Ishikawa (cell line): ENCODE data around the gene CSF1.

Experiments used
- CEBPB ChIP-seq: IDR thresholded peaks from 2 replicates; pipeline ENCODE4 v1.6.1; 2012
- CREB1 ChIP-seq: IDR thresholded peaks from 2 replicates; pipeline ENCODE4 v1.6.1; 2012; ENCODE audit warnings: low read depth
- EGR1 ChIP-seq: IDR thresholded peaks from 2 replicates; pipeline ENCODE4 v1.6.1; 2012
- EP300 ChIP-seq: IDR thresholded peaks from 2 replicates; pipeline ENCODE4 v1.6.1; 2012; ENCODE audit warnings: borderline replicate concordance
- FOXM1 ChIP-seq: IDR thresholded peaks from 2 replicates; pipeline ENCODE4 v1.6.1; 2012; ENCODE audit warnings: low read depth, borderline replicate concordance
- NFIC ChIP-seq: IDR thresholded peaks from 2 replicates; pipeline ENCODE4 v1.6.1; 2012
- RAD21 ChIP-seq: IDR thresholded peaks from 2 replicates; pipeline ENCODE4 v1.6.1; 2012; ENCODE audit warnings: low read depth
- TAF1 ChIP-seq: IDR thresholded peaks from 2 replicates; pipeline ENCODE4 v1.6.1; 2012; ENCODE audit warnings: low read depth, mild to moderate bottlenecking
- TCF12 ChIP-seq: IDR thresholded peaks from 2 replicates; pipeline ENCODE4 v1.6.1; 2012; ENCODE audit warnings: low read depth
- TEAD4 ChIP-seq: IDR thresholded peaks from 2 replicates; pipeline ENCODE4 v1.6.1; 2012
- YY1 ChIP-seq: IDR thresholded peaks from 2 replicates; pipeline ENCODE4 v1.6.1; 2012; ENCODE audit warnings: low read depth
- ZBTB7A ChIP-seq: IDR thresholded peaks from 2 replicates; pipeline ENCODE4 v1.6.1; 2012; ENCODE audit warnings: low read depth
- TF ChIP-seq, protein P1 (sequence below): IDR thresholded peaks from 2 replicates; pipeline ENCODE4 v1.6.1; 2012
- TF ChIP-seq, protein P2 (sequence below): IDR thresholded peaks from 2 replicates; pipeline ENCODE4 v1.6.1; 2012; ENCODE audit warnings: low read depth, mild to moderate bottlenecking
- TF ChIP-seq, protein P3 (sequence below): IDR thresholded peaks from 2 replicates; pipeline ENCODE4 v1.6.1; 2012

CSF1 gene

DNA sequence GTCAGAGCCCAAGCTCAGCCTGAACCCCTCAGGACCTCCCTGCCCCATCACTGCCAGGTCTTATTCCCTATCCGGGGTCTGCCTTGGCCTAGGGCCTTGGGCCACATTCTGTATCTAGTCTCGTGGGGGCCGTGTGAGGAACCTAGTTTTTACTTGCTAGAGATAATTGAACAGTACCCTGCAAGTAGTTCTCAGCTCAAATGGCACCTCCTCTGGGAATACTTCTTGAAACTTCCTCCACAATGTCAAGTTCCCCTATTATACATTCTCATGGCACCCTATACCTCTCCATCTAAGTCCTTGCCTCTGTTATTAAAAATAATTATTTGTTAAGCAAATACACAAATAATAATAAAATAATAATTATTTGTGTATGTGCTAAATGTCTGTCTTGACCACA is 32.9 kb upstream of the CSF1 start:
- TF ChIP-seq CREB1 (no peak), EP300 (no peak), TEAD4 (no peak), ZBTB7A (no peak), RAD21 (no peak), TAF1 (no peak), FOXM1 (no peak), TCF12 (no peak), CEBPB (no peak), YY1 (no peak), NFIC (no peak), EGR1 (no peak)
- TF ChIP-seq, protein P1, sequence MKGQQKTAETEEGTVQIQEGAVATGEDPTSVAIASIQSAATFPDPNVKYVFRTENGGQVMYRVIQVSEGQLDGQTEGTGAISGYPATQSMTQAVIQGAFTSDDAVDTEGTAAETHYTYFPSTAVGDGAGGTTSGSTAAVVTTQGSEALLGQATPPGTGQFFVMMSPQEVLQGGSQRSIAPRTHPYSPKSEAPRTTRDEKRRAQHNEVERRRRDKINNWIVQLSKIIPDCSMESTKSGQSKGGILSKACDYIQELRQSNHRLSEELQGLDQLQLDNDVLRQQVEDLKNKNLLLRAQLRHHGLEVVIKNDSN, result no peak
- TF ChIP-seq, protein P2, sequence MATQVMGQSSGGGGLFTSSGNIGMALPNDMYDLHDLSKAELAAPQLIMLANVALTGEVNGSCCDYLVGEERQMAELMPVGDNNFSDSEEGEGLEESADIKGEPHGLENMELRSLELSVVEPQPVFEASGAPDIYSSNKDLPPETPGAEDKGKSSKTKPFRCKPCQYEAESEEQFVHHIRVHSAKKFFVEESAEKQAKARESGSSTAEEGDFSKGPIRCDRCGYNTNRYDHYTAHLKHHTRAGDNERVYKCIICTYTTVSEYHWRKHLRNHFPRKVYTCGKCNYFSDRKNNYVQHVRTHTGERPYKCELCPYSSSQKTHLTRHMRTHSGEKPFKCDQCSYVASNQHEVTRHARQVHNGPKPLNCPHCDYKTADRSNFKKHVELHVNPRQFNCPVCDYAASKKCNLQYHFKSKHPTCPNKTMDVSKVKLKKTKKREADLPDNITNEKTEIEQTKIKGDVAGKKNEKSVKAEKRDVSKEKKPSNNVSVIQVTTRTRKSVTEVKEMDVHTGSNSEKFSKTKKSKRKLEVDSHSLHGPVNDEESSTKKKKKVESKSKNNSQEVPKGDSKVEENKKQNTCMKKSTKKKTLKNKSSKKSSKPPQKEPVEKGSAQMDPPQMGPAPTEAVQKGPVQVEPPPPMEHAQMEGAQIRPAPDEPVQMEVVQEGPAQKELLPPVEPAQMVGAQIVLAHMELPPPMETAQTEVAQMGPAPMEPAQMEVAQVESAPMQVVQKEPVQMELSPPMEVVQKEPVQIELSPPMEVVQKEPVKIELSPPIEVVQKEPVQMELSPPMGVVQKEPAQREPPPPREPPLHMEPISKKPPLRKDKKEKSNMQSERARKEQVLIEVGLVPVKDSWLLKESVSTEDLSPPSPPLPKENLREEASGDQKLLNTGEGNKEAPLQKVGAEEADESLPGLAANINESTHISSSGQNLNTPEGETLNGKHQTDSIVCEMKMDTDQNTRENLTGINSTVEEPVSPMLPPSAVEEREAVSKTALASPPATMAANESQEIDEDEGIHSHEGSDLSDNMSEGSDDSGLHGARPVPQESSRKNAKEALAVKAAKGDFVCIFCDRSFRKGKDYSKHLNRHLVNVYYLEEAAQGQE, result no peak
- TF ChIP-seq, protein P3, sequence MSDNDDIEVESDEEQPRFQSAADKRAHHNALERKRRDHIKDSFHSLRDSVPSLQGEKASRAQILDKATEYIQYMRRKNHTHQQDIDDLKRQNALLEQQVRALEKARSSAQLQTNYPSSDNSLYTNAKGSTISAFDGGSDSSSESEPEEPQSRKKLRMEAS, result no peak

DNA sequence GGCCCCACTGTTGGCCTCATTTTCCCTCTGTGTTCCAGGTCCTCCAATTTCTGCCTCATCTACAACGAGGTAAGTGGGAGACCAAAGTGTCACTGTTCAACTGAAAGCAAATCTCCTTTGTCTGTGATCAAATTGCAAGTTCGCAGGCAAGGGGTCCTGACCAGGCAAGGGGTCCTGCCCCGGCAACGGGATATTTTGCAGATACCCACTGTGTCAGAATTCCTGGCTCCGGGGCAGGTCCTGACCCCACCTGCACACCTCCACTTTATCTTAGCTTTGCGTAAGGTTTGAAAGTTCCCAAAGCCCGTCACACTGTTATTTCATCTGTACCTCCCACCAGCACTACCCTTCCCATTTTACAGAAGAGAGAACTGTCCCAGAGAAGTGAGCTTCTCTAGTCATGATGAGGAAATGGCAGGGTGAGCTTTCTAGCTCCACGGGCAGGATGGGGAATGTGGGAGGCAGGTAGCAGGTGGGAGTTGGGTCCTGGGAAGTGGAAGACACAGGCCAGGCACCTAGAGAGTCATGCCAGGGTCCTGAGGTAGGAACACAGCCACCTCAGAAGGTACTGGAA is 32.0 kb upstream of the CSF1 start:
- no peak for TF ChIP-seq EGR1
- TF ChIP-seq, protein P1, result no peak
- TF ChIP-seq FOXM1, result no peak
- no peak for TF ChIP-seq EP300

DNA sequence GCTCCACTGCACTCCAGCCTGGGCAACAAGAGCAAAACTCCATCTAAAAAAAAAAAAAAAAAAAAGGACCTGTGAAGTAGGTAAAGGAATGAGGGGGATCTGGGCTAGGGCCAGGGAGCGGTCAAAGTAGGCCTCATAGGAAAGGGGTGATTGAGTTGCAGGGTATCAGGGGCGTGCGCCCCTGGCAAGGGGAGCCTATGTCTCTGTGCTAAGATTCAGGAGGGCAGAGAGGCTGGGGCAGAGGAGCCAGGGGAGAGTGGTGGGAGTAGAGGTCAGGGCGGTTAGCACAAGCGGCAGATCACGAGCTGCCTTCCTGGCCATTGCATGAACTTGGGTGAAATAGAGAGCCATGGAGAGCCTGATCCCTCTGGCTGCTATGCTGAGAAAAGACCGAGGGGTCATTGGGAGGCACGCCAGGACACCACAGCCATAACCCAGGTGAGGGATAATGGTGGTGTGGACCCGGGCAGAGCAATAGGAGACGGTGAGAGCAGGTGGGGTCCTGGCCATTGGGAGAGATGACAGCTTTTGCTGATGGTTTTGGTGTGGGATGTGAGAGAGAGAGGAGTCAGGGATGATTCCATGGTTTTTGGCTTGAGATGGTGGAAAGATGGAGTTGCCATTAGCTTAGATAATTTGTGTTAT is 30.6 kb upstream of the CSF1 start:
- TF ChIP-seq CREB1, result no peak
- TF ChIP-seq, protein P2, result no peak
- no peak for TF ChIP-seq TEAD4
- TF ChIP-seq, protein P3, result no peak
- no peak for TF ChIP-seq YY1
- no peak for TF ChIP-seq NFIC
- no peak for TF ChIP-seq TCF12
- TF ChIP-seq, protein P1, result no peak
- TF ChIP-seq CEBPB, result no peak
- TF ChIP-seq TAF1, result no peak
- TF ChIP-seq EGR1, result no peak
- TF ChIP-seq FOXM1, result no peak
- no peak for TF ChIP-seq RAD21

DNA sequence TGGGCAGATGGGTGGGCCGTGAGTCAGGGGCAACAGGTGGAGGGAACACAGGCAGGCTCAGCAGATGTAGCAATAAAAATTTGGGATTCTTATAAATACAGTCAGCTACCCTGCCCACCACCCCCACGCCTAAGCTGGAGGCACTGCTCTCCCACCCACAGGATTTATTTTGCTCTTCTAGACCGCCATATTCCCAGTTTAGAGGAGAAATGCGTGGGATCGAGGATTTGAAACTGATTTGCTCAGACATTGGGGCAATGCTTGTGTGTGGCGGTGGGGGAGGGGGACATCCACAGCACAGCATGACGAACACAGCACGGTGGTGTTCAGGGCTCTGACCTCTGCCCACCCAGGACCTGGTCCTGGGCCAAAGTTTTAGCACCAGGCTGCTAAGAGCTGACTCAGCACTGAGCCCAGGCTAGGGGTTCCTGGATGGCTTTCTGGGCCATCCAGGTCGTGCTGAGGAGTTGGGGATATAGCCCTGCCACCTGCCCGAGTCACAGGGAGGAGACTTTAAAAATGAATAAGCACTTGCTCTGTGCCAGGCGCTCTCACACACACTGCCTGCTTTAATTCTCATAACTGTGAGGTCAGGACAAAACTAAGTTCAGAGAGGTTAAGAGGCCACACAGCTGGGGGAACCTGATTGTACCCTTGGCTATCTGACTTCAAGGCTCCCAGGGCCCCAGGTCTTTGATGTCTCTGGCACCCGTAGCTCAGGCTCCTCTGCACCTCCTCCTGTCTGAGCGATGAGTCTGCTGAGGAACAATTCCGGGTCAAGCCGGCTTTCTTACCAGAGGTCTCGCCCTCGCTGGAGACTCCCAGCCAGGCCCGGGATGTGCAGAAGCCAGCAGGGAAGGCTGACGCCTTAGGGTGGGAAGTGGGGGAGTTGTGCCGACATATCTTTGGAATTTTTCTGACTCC is 29.4 kb upstream of the CSF1 start:
- TF ChIP-seq FOXM1, result no peak
- TF ChIP-seq CEBPB, result no peak
- TF ChIP-seq, protein P2, result no peak
- TF ChIP-seq YY1, result no peak
- TF ChIP-seq TAF1, result no peak
- no peak for TF ChIP-seq EP300
- TF ChIP-seq, protein P1, result no peak
- TF ChIP-seq, protein P3, result no peak
- TF ChIP-seq TCF12, result no peak
- no peak for TF ChIP-seq EGR1
- no peak for TF ChIP-seq CREB1
